CD1c-positive myeloid dendritic cell (primary cell): Measurements from ENCODE around the gene OMA1.

Experiments used
- DNase-seq: peaks from one replicate; pipeline ENCODE4 v3.0.0-alpha.2; 2016; ENCODE audit errors: extremely low spot score

The OMA1 gene

DNA sequence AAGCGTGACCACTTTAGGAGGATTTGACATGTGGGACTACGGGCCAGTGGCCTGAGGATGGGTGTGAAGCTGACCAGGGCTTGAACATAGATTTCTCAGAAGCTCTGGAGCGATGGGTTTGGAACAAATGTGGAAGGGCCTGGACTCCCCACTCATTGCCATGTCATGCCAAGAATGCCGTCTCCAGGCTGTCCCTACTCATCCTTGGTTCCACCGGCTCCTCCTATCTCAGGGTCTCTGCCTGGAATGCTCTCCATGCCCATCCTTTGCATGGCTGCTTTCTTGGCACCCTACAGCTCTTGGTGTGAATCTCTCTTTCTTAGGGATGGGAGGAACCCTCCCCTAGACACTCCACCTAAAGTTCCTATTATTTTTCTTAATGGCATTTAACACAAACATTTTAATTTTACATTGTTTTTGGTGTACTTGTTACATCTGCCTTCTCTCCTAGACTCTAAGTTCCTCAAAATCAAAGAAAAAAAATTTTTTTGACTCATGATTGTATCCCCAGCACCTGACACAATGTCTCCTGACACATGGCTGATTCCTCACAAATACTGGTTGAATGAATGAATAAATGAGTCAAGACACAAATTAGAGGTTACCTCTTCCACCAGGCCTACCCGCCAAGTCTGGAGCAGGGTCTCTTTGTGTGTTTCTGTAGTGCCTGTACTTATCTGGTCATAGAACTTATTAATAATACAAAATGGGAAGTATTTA, 114.5 kb downstream of the OMA1 start:
- peak; percentile 10 for DNase-seq
